SK-N-SH (cell line): ENCODE data around the gene DDI2.

ENCODE experiments used
- CTCF ChIP-seq: fragments of 200-600 bp; sonication (generic); IDR thresholded peaks from 2 replicates; pipeline ENCODE4 v1.6.1; 2017; ENCODE audit warnings: antibody characterized with exemption, mild to moderate bottlenecking, moderate library complexity
- EP300 ChIP-seq, 2 experiments: IDR thresholded peaks; 2 replicates each; pipeline versions ENCODE4 v1.4.0 to v1.6.1; 2012; ENCODE audit warnings: borderline replicate concordance in 1 of 2, low read depth in 1 of 2, low read length in 1 of 2
- EZH2phosphoT487 ChIP-seq: fragments of 200-600 bp; sonication (generic); IDR thresholded peaks from 2 replicates; pipeline ENCODE4 v1.6.1; 2017; ENCODE audit warnings: low read depth, mixed run types, mild to moderate bottlenecking, antibody characterized with exemption, moderate library complexity, borderline replicate concordance
- FOSL2 ChIP-seq: IDR thresholded peaks from 2 replicates; pipeline ENCODE4 v1.4.0; 2012; ENCODE audit warnings: low read depth, mild to moderate bottlenecking, moderate library complexity, borderline replicate concordance
- GABPA ChIP-seq: IDR thresholded peaks from 2 replicates; pipeline ENCODE4 v1.4.0; 2012; ENCODE audit warnings: low read depth, mild to moderate bottlenecking
- JUND ChIP-seq: IDR thresholded peaks from 2 replicates; pipeline ENCODE4 v1.4.0; 2012
- MAX ChIP-seq: IDR thresholded peaks from 2 replicates; pipeline ENCODE4 v1.4.0; 2012; ENCODE audit warnings: low read depth
- PBX3 ChIP-seq: IDR thresholded peaks from 2 replicates; pipeline ENCODE4; 2012
- POLR2AphosphoS5 ChIP-seq: IDR thresholded peaks from 2 replicates; pipeline ENCODE4 v1.6.1; 2012; ENCODE audit warnings: low read depth, low read length
- RCOR1 ChIP-seq: fragments of 150-350 bp; IDR thresholded peaks from 2 replicates; pipeline ENCODE4 v1.6.1; 2017; ENCODE audit warnings: antibody characterized with exemption, low read length
- SMC3 ChIP-seq: IDR thresholded peaks from 2 replicates; pipeline ENCODE4 v1.6.1; 2012; ENCODE audit warnings: low read depth, low read length, improper control_type of control experiment
- TAF1 ChIP-seq: IDR thresholded peaks from 2 replicates; pipeline ENCODE4 v1.6.1; 2012; ENCODE audit warnings: low read depth, mild to moderate bottlenecking, low read length, moderate library complexity, borderline replicate concordance
- YY1 ChIP-seq: IDR thresholded peaks from 2 replicates; pipeline ENCODE4 v1.4.0; 2012; ENCODE audit warnings: low read depth, mild to moderate bottlenecking

GRCh38 chr1:15573477-15573876, 43.8 kb upstream of the DDI2 start:
- TF ChIP-seq PBX3 (no peak), GABPA (no peak), MAX (no peak), TAF1 (no peak), CTCF (no peak), JUND (no peak), EP300 (IDR thresholded peaks at IDR 0.05; ENCODE audit: borderline replicate concordance in 1 of 2, low read depth in 1 of 2, low read length in 1 of 2) (no peak), EZH2phosphoT487 (no peak), RCOR1 (no peak), SMC3 (no peak), POLR2AphosphoS5 (no peak), FOSL2 (no peak), YY1 (no peak)
